GM18499 (cell line): ENCODE results near the gene IL1B.

Experiments
- ATAC-seq: cut with Tn5 transposase; IDR thresholded peaks from one replicate; pipeline ENCODE4 v1.9.1; 2021; ENCODE audit warnings: moderate number of reproducible peaks; ENCODE audit not compliant: insufficient read depth, unreplicated experiment

Gene IL1B

GRCh38 chr2:112787729-112788393, 48.7 kb downstream of the IL1B start:
- ATAC-seq = no peak

DNA sequence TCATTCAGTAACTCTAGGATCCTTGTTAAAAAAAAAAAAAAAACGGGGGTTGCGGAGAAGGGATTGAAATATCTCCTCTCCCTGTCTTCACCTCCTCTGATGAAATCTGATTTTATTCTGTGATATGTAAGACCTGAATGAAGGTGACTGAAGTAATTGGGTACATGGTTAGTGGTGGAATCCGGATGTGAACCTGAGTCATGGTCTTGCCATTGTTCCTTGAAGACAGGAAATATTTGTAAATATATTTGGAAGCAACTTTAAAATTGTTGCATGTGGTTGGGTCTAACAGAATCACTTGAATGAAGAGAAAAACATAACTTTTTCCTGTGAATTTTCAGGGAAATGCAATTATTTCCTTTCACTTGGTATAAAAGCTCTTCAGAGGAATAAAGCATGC, 49.3 kb downstream of the IL1B start:
- ATAC-seq = no peak

DNA sequence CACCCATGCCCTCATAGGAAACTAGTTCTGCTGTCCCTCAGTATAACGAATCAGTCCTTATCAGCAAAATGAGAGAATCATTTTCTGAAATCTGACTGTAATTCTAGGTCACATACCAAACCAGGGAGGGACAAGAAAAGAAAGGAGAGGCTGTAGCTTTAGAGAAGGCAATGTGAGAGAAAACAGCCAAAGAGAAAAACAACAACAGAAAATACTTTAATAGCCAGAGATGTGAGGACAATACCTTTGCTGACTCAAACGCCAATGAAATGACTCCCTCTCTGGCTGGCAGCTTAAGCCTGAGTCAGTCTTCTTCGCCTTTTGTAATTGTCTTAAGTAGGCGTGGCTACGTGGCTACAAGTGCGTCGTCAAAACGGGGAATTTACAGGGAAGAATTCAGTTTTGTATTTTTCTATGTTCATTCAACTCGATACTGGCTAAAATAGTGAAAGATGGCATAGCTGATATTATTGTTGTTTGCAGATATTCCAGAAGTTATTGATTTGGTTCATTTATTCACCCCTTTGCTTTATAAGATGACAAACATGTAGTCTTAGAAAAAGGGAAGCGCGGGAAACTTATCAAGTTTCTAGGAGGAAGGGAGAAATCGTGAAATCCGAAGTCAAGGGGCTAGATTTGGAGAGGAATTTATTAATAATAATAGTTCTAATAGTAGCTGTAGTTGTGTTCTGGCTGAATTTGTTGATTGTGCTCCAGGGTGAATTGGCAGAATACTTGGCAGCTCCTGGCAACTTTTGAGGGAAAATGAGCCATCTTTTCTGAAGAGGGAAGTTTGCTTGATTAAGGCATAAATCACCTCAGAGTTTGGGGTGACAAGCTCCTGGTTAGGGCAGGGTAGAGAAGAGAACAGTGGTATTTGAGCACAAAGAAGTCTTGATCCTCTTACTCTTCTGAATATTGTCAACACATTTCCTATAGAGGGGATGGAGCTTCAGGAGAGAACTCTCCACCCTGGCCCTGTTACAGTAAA, 52.1 kb downstream of the IL1B start, which contains the start of gene IL1A:
Gene IL1A, minus strand, starts transcription at position 295 of the 991 bp plus-strand sequence. CDS start 723 bp downstream, outside the sequence.
- no peak for ATAC-seq

- ATAC-seq = no peak
These were observed 53.3 kb downstream of the IL1B start for GRCh38 chr2:112783187-112783714.

DNA sequence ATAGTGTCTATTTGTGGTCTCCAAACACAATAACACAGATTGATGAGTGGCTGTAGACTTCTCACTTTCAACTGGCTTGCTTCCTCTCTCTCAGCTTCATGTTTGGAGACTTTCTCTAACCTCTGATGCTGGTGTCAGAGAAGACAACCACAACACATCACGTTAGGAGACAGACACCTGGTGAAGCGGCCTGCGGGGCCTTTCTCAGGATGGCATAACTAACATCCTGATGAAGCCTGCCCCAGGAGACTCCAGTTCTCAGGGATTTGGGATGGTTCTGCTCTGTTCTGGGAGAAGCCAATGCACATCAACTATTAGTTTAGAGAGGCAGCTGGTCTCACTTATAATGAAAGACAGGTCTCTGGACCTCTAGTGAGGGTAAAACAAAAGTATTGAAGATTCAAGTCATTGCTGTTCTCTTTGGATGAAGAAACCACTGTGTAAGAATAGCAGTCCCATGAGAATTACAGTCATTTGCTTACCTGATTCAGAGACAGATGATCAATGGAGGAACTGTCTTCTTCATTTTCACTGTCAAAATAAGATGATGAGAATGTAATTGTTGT, 54.3 kb downstream of the IL1B start:
- ATAC-seq = peak; percentile 54
